ENCODE measurements around the gene ZBTB38.

DNA sequence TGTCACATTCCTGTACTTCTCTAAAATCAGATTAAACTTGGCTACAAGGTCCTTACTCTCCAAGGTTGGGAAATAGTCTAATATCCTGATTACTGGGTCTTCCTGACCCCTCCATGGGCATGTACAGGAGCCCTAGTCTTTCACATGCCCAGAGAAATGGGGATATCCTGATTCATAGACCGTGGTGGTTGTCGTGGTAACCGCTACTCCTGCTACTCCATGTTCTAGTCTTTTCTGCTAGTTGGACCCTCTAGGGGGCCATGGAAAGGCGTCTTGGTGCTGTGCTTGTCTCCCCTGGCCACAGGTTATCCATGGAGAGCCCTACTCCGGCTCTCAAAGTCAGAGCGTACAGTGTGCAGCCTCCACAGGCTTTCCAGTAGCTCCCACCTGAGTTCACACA lies 13.1 kb upstream of the ZBTB38 start:
- TF ChIP-seq, protein P1, sequence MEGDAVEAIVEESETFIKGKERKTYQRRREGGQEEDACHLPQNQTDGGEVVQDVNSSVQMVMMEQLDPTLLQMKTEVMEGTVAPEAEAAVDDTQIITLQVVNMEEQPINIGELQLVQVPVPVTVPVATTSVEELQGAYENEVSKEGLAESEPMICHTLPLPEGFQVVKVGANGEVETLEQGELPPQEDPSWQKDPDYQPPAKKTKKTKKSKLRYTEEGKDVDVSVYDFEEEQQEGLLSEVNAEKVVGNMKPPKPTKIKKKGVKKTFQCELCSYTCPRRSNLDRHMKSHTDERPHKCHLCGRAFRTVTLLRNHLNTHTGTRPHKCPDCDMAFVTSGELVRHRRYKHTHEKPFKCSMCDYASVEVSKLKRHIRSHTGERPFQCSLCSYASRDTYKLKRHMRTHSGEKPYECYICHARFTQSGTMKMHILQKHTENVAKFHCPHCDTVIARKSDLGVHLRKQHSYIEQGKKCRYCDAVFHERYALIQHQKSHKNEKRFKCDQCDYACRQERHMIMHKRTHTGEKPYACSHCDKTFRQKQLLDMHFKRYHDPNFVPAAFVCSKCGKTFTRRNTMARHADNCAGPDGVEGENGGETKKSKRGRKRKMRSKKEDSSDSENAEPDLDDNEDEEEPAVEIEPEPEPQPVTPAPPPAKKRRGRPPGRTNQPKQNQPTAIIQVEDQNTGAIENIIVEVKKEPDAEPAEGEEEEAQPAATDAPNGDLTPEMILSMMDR (IDR thresholded peaks at IDR 0.05): no peak
- no peak for TF ChIP-seq EZH2 (IDR thresholded peaks at IDR 0.05)
